Upper lobe of right lung (tissue), 1 donor: ENCODE data around the gene GRIN3B. TPM values are rescaled to one million over a fixed set of nuclear protein-coding genes. Genes with fewer than 3 reads are reported as not detected.

ENCODE experiments used
- ATAC-seq: fragments of 200-7000 bp; cut with Tn5 transposase; one replicate; pipeline ENCODE4 v1.9.1; 2020; ENCODE audit warnings: mild to moderate bottlenecking, moderate library complexity
- DNase-seq: peaks from one replicate; pipeline ENCODE4 v3.0.0-alpha.2; 2020
- H3K27ac ChIP-seq: fragments of 200-600 bp; one replicate; pipeline ENCODE4 v1.8.0; 2022
- H3K27me3 ChIP-seq: fragments of 200-600 bp; one replicate; pipeline ENCODE4 v1.8.0; 2022; ENCODE audit warnings: mild to moderate bottlenecking
- H3K36me3 ChIP-seq: fragments of 200-600 bp; one replicate; pipeline ENCODE4 v1.8.0; 2022
- H3K4me1 ChIP-seq: fragments of 200-600 bp; one replicate; pipeline ENCODE4 v1.8.0; 2022
- H3K4me3 ChIP-seq: fragments of 200-600 bp; one replicate; pipeline ENCODE4 v1.8.0; 2022; ENCODE audit warnings: mild to moderate bottlenecking
- H3K9me3 ChIP-seq: fragments of 200-600 bp; one replicate; pipeline ENCODE4 v1.8.0; 2022
- CTCF ChIP-seq: fragments of 200-600 bp; IDR thresholded peaks from one replicate; pipeline ENCODE4 v1.8.0; 2022; ENCODE audit warnings: antibody characterized with exemption
- intact Hi-C: fragments of 100-400 bp; cut with DNase I; formaldehyde crosslinking; loops from one replicate; pipeline ENCODE4 v1.11.0; 2022
- total RNA-seq: library from RNA; stranded (reverse); fragmentation: NEBNext Ultra II Directional; extraction: Animal tissue kit (Norgen Biotek cat#: 25700); gene quantifications from one replicate; pipeline ENCODE4 v1.2.1, GENCODE V29; 2021
- donor health status: DM: no; HTN: yes; CAD: no; lungs with severe emphysema.

GRIN3B gene
- total RNA-seq, 1 donor from 2014 or later: not detected

- intact Hi-C loops: no loop called here
- Histone ChIP-seq H3K4me3 (no peak overlapping the region), H3K4me1 (no peaks in the 10 kb centered on the region), H3K36me3 (no peaks in the 10 kb centered on the region), H3K9me3 (no peaks in the 10 kb centered on the region), H3K27ac (no peak overlapping the region), H3K27me3 (no peaks in the 10 kb centered on the region)
- ATAC-seq (no peak), DNase-seq (no peak)
- TF ChIP-seq CTCF: no peak
These were observed 47.5 kb downstream of the GRIN3B start for GRCh38 chr19:1047696-1048147.

- H3K27me3 ChIP-seq: no peaks in the 10 kb centered on the region
- no peaks in the 10 kb centered on the region for H3K9me3 ChIP-seq
- no peaks in the 10 kb centered on the region for H3K36me3 ChIP-seq
- DNase-seq: no peak
- no peaks in the 10 kb centered on the region for H3K4me1 ChIP-seq
- intact Hi-C loops: no loop called here
- ATAC-seq: no peak
- TF ChIP-seq CTCF: no peak
- H3K27ac ChIP-seq: no peak overlapping the region
- H3K4me3 ChIP-seq: no peak overlapping the region
These were observed 48.9 kb downstream of the GRIN3B start for GRCh38 chr19:1049106-1049505.

- TF ChIP-seq CTCF: no peak
- no peaks in the 10 kb centered on the region for H3K27me3 ChIP-seq
- ATAC-seq: no peak
- H3K4me1 ChIP-seq: no peaks in the 10 kb centered on the region
- no peak for DNase-seq
- H3K9me3 ChIP-seq: no peaks in the 10 kb centered on the region
- intact Hi-C loops: no loop called here
- H3K4me3 ChIP-seq: no peak overlapping the region
- H3K36me3 ChIP-seq: no peaks in the 10 kb centered on the region
- no peak overlapping the region for H3K27ac ChIP-seq
These were observed 49.6 kb downstream of the GRIN3B start for GRCh38 chr19:1049800-1050199.

GRCh38 chr19:1050989-1051788, 51.0 kb downstream of the GRIN3B start:
- no peak overlapping the region for H3K27ac ChIP-seq
- intact Hi-C loops: no loop called here
- ATAC-seq: no peak
- no peaks in the 10 kb centered on the region for H3K36me3 ChIP-seq
- H3K27me3 ChIP-seq: no peaks in the 10 kb centered on the region
- DNase-seq: no peak
- H3K4me1 ChIP-seq: no peaks in the 10 kb centered on the region
- no peak for TF ChIP-seq CTCF
- H3K4me3 ChIP-seq: no peak overlapping the region
- no peaks in the 10 kb centered on the region for H3K9me3 ChIP-seq

GRCh38 chr19:1051791-1052190, 51.6 kb downstream of the GRIN3B start:
- intact Hi-C loops: no loop called here
- no peak overlapping the region for H3K27ac ChIP-seq
- H3K27me3 ChIP-seq: no peaks in the 10 kb centered on the region
- no peaks in the 10 kb centered on the region for H3K36me3 ChIP-seq
- H3K4me1 ChIP-seq: no peaks in the 10 kb centered on the region
- ATAC-seq (no peak), DNase-seq (no peak)
- H3K4me3 ChIP-seq: no peak overlapping the region
- H3K9me3 ChIP-seq: no peaks in the 10 kb centered on the region
- TF ChIP-seq CTCF: no peak
